AG09319 (cell line): Measurements from ENCODE around the gene ERC2.
A peak's percentile ranks its signal among the peaks of the same experiment; 100 is the strongest.

Experiments used
- DNase-seq: peaks from one replicate; pipeline ENCODE4 v3.0.0-alpha.2; 2010; ENCODE audit warnings: low read depth; ENCODE audit errors: extremely low read depth
- TF ChIP-seq, protein P1 (sequence below): IDR thresholded peaks from 2 replicates; pipeline ENCODE4 v1.5.1; 2011; ENCODE audit warnings: low read depth, mild to moderate bottlenecking, inconsistent platforms, low read length, moderate library complexity

The ERC2 gene

DNA sequence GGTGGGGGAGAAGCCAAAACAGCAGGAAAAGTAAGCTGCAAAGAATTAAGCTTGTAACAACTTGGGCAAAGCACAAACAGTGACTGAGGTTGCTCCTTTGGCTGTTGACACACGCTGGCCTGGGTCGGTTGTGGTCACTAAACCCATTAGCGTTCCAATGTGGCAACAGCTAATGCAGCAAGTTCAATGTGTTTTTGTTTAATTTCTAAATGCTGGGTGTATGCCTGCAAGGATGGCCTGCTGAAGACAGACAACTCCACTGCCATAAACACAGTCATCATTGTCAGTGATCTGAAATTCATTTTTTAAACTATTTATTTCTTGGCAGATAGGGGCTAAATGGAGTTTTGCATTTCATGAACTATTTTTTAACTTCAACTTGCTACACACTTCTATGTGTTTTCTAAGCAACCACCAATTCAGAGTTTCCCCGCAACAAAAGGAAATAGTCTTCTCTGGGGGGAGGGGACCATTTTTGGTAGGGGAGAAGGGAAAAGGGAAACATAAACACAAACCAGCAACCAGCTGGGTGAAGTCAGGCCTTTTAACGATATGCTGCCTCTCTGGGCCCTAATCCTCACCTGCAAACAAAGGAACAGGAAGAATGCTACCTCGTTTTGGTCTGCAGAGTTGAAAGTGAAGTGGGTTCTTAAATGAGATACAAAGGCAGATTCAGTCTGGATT is 946.4 kb downstream of the ERC2 start:
- peak; percentile 64 for DNase-seq

DNA sequence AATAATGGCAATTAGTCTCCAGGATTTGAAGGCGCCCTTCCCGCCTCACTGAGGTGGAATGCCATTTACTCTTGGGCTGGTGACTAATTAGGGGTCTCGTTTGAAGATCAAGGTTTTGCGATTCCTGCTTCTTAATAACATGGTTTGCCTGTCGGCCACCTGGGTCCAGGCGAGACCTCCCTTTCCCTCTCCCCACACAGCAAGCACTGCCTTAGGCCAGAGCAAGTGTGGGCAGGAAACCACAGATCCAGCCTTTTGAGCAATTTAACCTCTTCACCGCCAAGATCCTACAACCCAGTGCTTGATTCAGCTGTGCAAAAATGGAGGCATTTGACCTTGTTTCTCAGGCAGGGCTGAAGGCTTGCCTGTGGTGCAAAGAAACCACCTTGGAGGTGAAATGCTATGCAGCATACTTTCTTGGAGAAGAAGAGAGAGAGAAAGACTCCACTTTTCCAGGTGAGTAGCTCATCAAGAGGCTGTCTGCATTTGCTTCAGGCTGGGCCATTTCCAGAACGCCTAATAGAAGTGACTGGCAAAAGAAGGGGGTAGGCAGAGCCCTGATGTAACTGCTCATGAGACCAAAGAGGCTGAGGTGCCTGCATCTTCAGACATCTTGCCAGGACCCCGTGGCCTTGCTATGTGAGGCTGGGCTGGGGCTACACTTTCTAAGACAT is 947.1 kb downstream of the ERC2 start:
- TF ChIP-seq, protein P1, sequence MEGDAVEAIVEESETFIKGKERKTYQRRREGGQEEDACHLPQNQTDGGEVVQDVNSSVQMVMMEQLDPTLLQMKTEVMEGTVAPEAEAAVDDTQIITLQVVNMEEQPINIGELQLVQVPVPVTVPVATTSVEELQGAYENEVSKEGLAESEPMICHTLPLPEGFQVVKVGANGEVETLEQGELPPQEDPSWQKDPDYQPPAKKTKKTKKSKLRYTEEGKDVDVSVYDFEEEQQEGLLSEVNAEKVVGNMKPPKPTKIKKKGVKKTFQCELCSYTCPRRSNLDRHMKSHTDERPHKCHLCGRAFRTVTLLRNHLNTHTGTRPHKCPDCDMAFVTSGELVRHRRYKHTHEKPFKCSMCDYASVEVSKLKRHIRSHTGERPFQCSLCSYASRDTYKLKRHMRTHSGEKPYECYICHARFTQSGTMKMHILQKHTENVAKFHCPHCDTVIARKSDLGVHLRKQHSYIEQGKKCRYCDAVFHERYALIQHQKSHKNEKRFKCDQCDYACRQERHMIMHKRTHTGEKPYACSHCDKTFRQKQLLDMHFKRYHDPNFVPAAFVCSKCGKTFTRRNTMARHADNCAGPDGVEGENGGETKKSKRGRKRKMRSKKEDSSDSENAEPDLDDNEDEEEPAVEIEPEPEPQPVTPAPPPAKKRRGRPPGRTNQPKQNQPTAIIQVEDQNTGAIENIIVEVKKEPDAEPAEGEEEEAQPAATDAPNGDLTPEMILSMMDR, result no peak
- no peak for DNase-seq

More for the DNA sequence above, 946.4 kb downstream of the ERC2 start:
- TF ChIP-seq, protein P1, result no peak

DNA sequence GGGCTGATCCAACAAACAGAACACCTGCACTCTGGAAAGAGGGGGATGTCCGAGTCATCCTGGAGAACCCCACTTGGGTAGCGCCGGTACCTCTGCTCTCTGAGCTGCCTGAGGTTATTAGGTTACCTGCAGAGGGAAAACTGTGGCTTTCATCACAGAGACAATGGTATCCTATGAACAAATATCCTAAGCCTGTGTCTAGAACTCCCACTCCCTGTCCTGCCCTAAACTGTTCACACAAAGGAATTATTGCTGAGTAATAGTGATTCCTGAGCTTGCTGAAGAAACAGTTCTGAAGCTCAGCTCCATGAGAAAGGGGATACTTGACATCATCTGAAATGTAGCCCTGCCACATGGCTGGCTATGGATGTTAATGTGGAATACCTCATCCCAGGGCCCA is 949.2 kb downstream of the ERC2 start:
- DNase-seq, result no peak
- TF ChIP-seq, protein P1, result no peak

DNA sequence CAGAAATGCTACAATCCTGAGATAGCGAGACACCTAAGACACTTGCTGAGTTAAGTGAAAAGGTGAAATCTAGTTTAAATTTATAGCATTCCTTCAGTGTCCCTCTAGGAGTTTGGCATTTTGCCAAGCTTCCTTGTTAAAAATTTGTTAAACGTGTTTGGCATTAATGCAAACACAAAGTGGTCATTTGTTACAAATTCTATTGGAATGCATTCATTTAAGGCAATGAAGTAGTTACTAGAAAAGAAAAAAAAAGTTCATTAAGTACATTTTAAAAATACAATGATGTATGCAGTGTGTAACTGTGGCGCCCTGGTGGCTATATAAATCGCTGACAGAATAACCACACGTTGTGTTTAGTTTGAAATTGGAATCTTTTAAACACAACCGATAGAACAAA is 949.8 kb downstream of the ERC2 start:
- DNase-seq, result no peak
- TF ChIP-seq, protein P1, result no peak

DNA sequence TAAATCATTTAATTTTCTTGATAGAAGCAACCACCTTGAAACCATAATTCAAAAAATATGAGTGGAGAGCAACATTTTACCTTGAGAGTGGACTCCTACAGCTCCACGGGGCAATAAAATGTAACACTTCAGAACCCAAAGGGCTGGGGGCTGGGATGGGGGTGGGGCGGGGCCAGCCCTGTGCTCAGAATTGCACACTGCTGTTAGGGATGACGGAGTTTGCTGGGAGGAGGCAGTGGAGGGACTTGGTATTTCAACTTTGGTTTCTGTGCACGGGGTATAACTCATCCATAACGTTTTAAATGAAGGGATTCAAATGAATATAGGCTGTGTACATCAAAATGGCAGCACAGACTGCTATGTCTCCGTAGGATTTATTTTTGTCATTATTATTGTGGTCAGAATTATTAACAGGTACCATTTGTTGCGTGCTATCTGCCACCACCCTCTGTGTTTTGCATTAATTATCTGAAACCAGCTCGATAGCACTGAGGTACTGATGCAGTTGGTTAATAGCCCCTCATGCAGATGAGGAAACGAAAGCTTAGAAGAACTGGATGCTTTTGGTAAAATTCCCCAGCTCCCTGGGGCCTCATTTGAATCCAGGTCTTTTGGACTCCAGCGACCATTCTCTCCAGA is 951.8 kb downstream of the ERC2 start:
- DNase-seq, result no peak
- TF ChIP-seq, protein P1, result no peak

DNA sequence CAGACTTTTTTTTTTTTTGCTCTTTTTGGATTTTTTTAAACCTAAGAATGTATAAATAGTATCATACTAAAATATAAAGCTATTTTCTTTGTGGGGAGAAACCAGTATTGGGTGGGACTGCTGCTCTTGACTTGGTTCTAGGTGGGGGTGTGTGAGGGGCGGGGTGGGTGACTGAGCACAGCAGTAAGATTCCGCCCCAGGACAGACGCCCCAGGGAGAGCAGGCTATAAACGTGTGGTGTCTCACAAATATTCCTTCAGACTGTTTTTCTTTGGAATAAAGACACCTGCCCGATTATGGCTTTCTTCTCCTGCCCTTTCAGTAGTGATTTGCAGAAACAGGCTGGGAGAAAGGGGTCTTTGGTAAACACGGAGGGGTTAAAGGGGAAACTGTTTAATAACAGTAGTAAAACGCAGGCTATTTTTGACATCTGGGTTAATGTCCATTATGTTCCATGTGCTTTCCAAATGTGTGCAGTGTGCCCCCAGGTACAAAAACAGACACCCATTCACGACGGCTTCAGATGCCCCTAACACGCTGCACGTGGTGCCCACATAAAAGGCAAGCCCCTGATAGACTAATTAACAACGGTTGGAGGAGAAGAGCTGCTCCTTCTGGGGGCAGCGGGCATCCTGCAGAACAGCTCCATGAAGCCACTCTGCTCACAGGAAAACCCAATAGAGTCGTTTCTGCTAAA is 952.6 kb downstream of the ERC2 start:
- TF ChIP-seq, protein P1, result no peak
- no peak for DNase-seq
